NT2/D1 (cell line): ENCODE measurements around the gene PDE11A.

ENCODE experiments used
- YY1 ChIP-seq: IDR thresholded peaks from 2 replicates; pipeline ENCODE4 v1.6.1; 2011; ENCODE audit not compliant: insufficient read length, insufficient read depth
- ZNF274 ChIP-seq: IDR thresholded peaks from 2 replicates; pipeline ENCODE4 v1.6.1; 2011; ENCODE audit warnings: mild to moderate bottlenecking, low read depth, low read length

- TF ChIP-seq YY1 (no peak), ZNF274 (no peak)
These were observed 389.5 kb downstream of the PDE11A start for GRCh38 chr2:177682836-177683660.
